ES-I3 (cell line): ENCODE data around the gene POU5F1.

Experiments
- H3K36me3 ChIP-seq: 2 replicates; pipeline ENCODE4 v1.6.1; 2013; ENCODE audit warnings: mild to moderate bottlenecking, low read length, control low read depth, moderate library complexity; ENCODE audit not compliant: insufficient read depth
- H3K4me1 ChIP-seq: 2 replicates; pipeline ENCODE4 v1.6.1; 2013; ENCODE audit warnings: mild to moderate bottlenecking, control low read depth, low read length; ENCODE audit not compliant: insufficient read depth
- H3K9ac ChIP-seq: 2 replicates; pipeline ENCODE4 v1.6.1; 2013; ENCODE audit warnings: low read depth, mild to moderate bottlenecking, low read length, moderate library complexity
- H3K9me3 ChIP-seq: 2 replicates; pipeline ENCODE4 v1.6.1; 2013; ENCODE audit warnings: mild to moderate bottlenecking, low read length, moderate library complexity; ENCODE audit not compliant: control insufficient read depth, insufficient read depth

POU5F1 gene

GRCh38 chr6:31149827-31150447 lies 20.5 kb downstream of the POU5F1 start:
- Histone ChIP-seq H3K4me1 (no peaks in the 10 kb centered on the region), H3K36me3 (peaks cover 8% of the 10 kb centered on the region), H3K9ac (no peak overlapping the region), H3K9me3 (no peaks in the 10 kb centered on the region)

- Histone ChIP-seq H3K4me1 (peaks cover 18% of the 10 kb centered on the region), H3K36me3 (peaks cover 3% of the 10 kb centered on the region; the same call in 1 of the 2 replicates), H3K9me3 (no peaks in the 10 kb centered on the region), H3K9ac (no peak overlapping the region)
Observed at GRCh38 chr6:31145386-31145785, 25.1 kb downstream of the POU5F1 start.

- no peak overlapping the region for H3K9ac ChIP-seq
- peaks cover 3% of the 10 kb centered on the region; the same call in 1 of the 2 replicates for H3K36me3 ChIP-seq
- H3K9me3 ChIP-seq = no peaks in the 10 kb centered on the region
Observed at GRCh38 chr6:31144970-31145340, 25.5 kb downstream of the POU5F1 start.

GRCh38 chr6:31144296-31144969 lies 26.0 kb downstream of the POU5F1 start:
- H3K9me3 ChIP-seq = no peaks in the 10 kb centered on the region

More at GRCh38 chr6:31144970-31145340, 25.5 kb downstream of the POU5F1 start:
- peaks cover 18% of the 10 kb centered on the region for H3K4me1 ChIP-seq

GRCh38 chr6:31143148-31143547 lies 27.3 kb downstream of the POU5F1 start:
- peaks cover 32% of the 10 kb centered on the region for H3K4me1 ChIP-seq
- H3K9me3 ChIP-seq = no peaks in the 10 kb centered on the region
- H3K36me3 ChIP-seq = peaks cover under 1% of the 10 kb centered on the region; the same call in 1 of the 2 replicates
- H3K9ac ChIP-seq = no peak overlapping the region

More at GRCh38 chr6:31144296-31144969, 26.0 kb downstream of the POU5F1 start:
- H3K9ac ChIP-seq = no peak overlapping the region
- peaks cover 3% of the 10 kb centered on the region; the same call in 1 of the 2 replicates for H3K36me3 ChIP-seq
- H3K4me1 ChIP-seq = peaks cover 24% of the 10 kb centered on the region

- Histone ChIP-seq H3K9ac (no peak overlapping the region), H3K9me3 (no peaks in the 10 kb centered on the region), H3K4me1 (peaks cover 37% of the 10 kb centered on the region), H3K36me3 (no peaks in the 10 kb centered on the region; the same call in 1 of the 2 replicates)
Observed at GRCh38 chr6:31142361-31142761, 28.1 kb downstream of the POU5F1 start.

- H3K9me3 ChIP-seq = no peaks in the 10 kb centered on the region
- peaks cover 37% of the 10 kb centered on the region for H3K4me1 ChIP-seq
- no peaks in the 10 kb centered on the region; the same call in 1 of the 2 replicates for H3K36me3 ChIP-seq
- no peak overlapping the region for H3K9ac ChIP-seq
Observed at GRCh38 chr6:31140643-31141042, 29.8 kb downstream of the POU5F1 start.

GRCh38 chr6:31139599-31139998 lies 30.9 kb downstream of the POU5F1 start:
- H3K9ac ChIP-seq = no peak overlapping the region

DNA sequence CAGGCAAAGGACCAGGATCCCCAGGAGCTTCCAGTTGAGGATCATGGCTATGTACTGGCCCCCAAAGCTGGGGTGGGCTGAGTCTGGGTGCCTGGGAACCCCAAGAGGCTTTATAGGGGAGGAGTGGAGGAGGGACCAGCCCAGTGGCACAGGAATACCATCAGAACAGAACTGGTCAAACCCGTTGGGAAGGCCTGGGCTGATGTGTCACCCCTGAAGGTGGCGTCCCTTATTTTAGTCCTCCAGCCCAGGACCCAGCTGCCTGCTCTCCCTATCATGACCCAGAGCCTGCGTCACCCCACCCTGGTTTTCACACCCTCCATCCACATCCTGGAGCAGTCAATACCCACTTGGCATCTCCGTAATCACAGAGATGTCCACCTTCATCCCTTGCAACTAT lies 31.5 kb downstream of the POU5F1 start, which contains the start of gene PSORS1C2:
TSS of gene PSORS1C2 (minus strand) at position 85 of the 400 bp plus-strand sequence. CDS start at position 45, 40 bp downstream.
- Histone ChIP-seq H3K9ac (no peak within 1 kb of the TSS; the same call in 1 of the 2 replicates), H3K36me3 (no peaks in the 10 kb centered on the region), H3K9me3 (no peaks in the 10 kb centered on the region), H3K4me1 (peaks cover 37% of the 10 kb centered on the region)

More at GRCh38 chr6:31139599-31139998, 30.9 kb downstream of the POU5F1 start:
- Histone ChIP-seq H3K9me3 (no peaks in the 10 kb centered on the region), H3K4me1 (peaks cover 37% of the 10 kb centered on the region), H3K36me3 (no peaks in the 10 kb centered on the region; the same call in 1 of the 2 replicates)

DNA sequence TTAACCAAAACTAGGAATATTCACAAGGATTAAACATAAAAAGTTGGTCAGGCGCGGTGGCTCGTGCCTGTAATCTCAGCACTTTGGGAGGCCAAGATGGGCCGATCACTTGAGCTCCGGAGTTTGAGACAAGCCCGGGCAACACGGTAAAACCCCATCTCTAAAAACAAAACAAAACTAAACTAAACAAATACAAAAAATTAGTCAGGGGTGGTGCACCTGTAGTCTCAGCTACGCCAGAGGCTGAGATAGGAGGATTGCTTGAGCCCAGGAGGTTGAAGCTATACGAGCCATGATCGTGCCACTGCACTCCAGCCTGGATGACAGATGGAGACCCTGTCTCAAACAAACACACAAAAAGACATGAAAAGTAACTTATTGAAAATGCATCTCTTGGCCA lies 34.8 kb downstream of the POU5F1 start:
- H3K9me3 ChIP-seq = no peaks in the 10 kb centered on the region
- no peak overlapping the region for H3K9ac ChIP-seq
- H3K36me3 ChIP-seq = no peaks in the 10 kb centered on the region
- peaks cover 19% of the 10 kb centered on the region for H3K4me1 ChIP-seq

- peaks cover 3% of the 10 kb centered on the region for H3K4me1 ChIP-seq
- no peak overlapping the region for H3K9ac ChIP-seq
- no peaks in the 10 kb centered on the region for H3K9me3 ChIP-seq
Observed at GRCh38 chr6:31132806-31133205, 37.7 kb downstream of the POU5F1 start.

GRCh38 chr6:31131595-31131994 lies 38.9 kb downstream of the POU5F1 start:
- H3K36me3 ChIP-seq = no peaks in the 10 kb centered on the region

More at GRCh38 chr6:31132806-31133205, 37.7 kb downstream of the POU5F1 start:
- no peaks in the 10 kb centered on the region for H3K36me3 ChIP-seq

GRCh38 chr6:31130751-31131150 lies 39.7 kb downstream of the POU5F1 start:
- Histone ChIP-seq H3K36me3 (no peaks in the 10 kb centered on the region), H3K9ac (no peak overlapping the region), H3K9me3 (no peaks in the 10 kb centered on the region), H3K4me1 (no peaks in the 10 kb centered on the region; the same call in 1 of the 2 replicates)

More at GRCh38 chr6:31131595-31131994, 38.9 kb downstream of the POU5F1 start:
- Histone ChIP-seq H3K9ac (no peak overlapping the region), H3K9me3 (no peaks in the 10 kb centered on the region), H3K4me1 (no peaks in the 10 kb centered on the region; the same call in 1 of the 2 replicates)

DNA sequence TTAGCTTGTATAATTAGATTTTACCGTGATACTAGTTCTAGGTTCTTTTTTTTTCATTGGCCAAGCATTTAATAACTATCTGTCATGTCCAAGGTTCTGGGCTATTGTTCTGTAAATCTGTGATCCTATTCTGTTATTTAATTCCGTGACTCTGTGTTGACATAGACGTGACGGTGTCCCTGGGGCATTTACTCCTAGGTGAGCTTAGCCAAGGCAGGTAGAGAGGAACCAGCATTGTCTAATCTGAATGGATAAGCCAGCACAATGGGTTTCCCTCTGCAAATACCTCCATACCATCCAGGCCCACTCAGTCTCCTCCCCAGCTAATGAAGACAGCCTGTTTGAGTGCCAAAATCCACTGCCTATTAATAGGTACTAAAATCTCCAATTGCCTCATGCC lies 41.4 kb downstream of the POU5F1 start:
- Histone ChIP-seq H3K36me3 (no peaks in the 10 kb centered on the region), H3K9me3 (no peaks in the 10 kb centered on the region)

More for the DNA sequence above, 41.4 kb downstream of the POU5F1 start:
- Histone ChIP-seq H3K4me1 (peaks cover 5% of the 10 kb centered on the region; the same call in 1 of the 2 replicates), H3K9ac (no peak overlapping the region)
